Endothelial cell of umbilical vein (primary cell): ENCODE data around the gene GLDN. TPM values are rescaled to one million over a fixed set of nuclear protein-coding genes. Genes with fewer than 3 reads are reported as not detected.

ENCODE experiments used
- Bru-seq: library from RNA; stranded (reverse); fragments of 400-500 nt; gene quantifications from one replicate; lab custom pipeline; 2021; lab: Mats Ljungman, UMichigan
- BruChase-seq, 2 experiments: library from RNA; stranded (reverse); fragments of 400-500 nt; gene quantifications; one replicate each; lab custom pipeline; 2021; lab: Mats Ljungman, UMichigan
- BruUV-seq: library from RNA; stranded (reverse); fragments of 400-500 nt; replicated peaks from 2 replicates; lab custom pipeline; 2021; lab: Mats Ljungman, UMichigan
- CTCF ChIA-PET: fragments of 300-600, 350-600 bp; sonication (Branson Sonifier 250); formaldehyde crosslinking; loops from one replicate; lab custom pipeline; 2021; ENCODE audit warnings: antibody characterized with exemption, inconsistent platforms; lab: Charles Lee
- POLR2A ChIA-PET: fragments of 300-600, 350-600 bp; sonication (Branson Sonifier 250); formaldehyde crosslinking; loops from one replicate; lab custom pipeline; 2021; ENCODE audit warnings: antibody characterized with exemption, inconsistent platforms; lab: Charles Lee
- DNase-seq: peaks from one replicate; pipeline ENCODE4 v3.0.0-alpha.2; 2011; ENCODE audit warnings: low read depth, low spot score
- FAIRE-seq: peaks from 2 replicates; lab custom pipeline; 2011; peaks lifted over from hg19 to GRCh38; lab: Jason Lieb, UNC
- H2AFZ ChIP-seq: 2 replicates; pipeline ENCODE4 v1.6.0; 2012; ENCODE audit warnings: low read depth, low read length, control low read depth, inconsistent platforms
- H3K27ac ChIP-seq: 2 replicates; pipeline ENCODE4 v1.5.1; 2011; ENCODE audit warnings: low read depth, mild to moderate bottlenecking, control low read depth, low read length, moderate library complexity; ENCODE audit not compliant: insufficient read depth
- H3K27me3 ChIP-seq, 2 experiments: 2 replicates each; pipeline versions ENCODE4 v1.6.0 to v1.6.1; 2011; ENCODE audit warnings: low read length in 2 of 2, mixed read lengths in 1 of 2; ENCODE audit not compliant: control insufficient read depth in 2 of 2, insufficient read depth in 2 of 2
- H3K36me3 ChIP-seq, 2 experiments: 2 replicates in 1 of 2; 3 replicates in 1 of 2; pipeline ENCODE4 v1.5.1; 2011; ENCODE audit warnings: low read length in 2 of 2, mild to moderate bottlenecking in 1 of 2, moderate library complexity in 1 of 2; ENCODE audit not compliant: control insufficient read depth in 2 of 2, insufficient read depth in 2 of 2; ENCODE audit errors: extremely low read depth in 1 of 2
- H3K4me1 ChIP-seq: 3 replicates; pipeline ENCODE4 v1.5.1; 2011; ENCODE audit warnings: mild to moderate bottlenecking, low read length; ENCODE audit not compliant: control insufficient read depth, insufficient read depth; ENCODE audit errors: extremely low read depth
- H3K4me2 ChIP-seq: 2 replicates; pipeline ENCODE4 v1.6.1; 2011; ENCODE audit warnings: low read length, control low read depth, mixed read lengths; ENCODE audit not compliant: insufficient read depth
- H3K4me3 ChIP-seq, 3 experiments: fragments of 200-600 bp in 1 of 3; sonication (generic), shearing (Covaris generic) in 1 of 3; replicated peaks in 1 of 3; 2 replicates each; pipeline ENCODE4 v1.5.1; 2011 to 2016; ENCODE audit warnings: control low read depth in 3 of 3, low read length in 3 of 3, mild to moderate bottlenecking in 2 of 3, inconsistent platforms in 1 of 3, low read depth in 1 of 3, moderate library complexity in 1 of 3; ENCODE audit not compliant: insufficient read depth in 1 of 3
- H3K79me2 ChIP-seq: 2 replicates; pipeline ENCODE4 v1.6.0; 2012; ENCODE audit warnings: low read length, inconsistent platforms; ENCODE audit not compliant: control insufficient read depth, insufficient read depth
- H3K9ac ChIP-seq: replicated peaks from 2 replicates; pipeline ENCODE3; 2011; ENCODE audit warnings: low read length, control low read depth; ENCODE audit not compliant: insufficient read depth; ENCODE audit errors: extremely low read depth
- H3K9me1 ChIP-seq: replicated peaks from 3 replicates; pipeline ENCODE4 v1.6.0; 2011; ENCODE audit warnings: mild to moderate bottlenecking, low read length; ENCODE audit not compliant: control insufficient read depth, insufficient read depth; ENCODE audit errors: extremely low read depth
- H3K9me3 ChIP-seq: replicated peaks from 2 replicates; pipeline ENCODE4 v1.5.1; 2012; ENCODE audit warnings: low read length, inconsistent platforms; ENCODE audit not compliant: control insufficient read depth, insufficient read depth
- H4K20me1 ChIP-seq: replicated peaks from 2 replicates; pipeline ENCODE3; 2011; ENCODE audit warnings: mild to moderate bottlenecking, low read length; ENCODE audit not compliant: control insufficient read depth, insufficient read depth; ENCODE audit errors: extremely low read depth
- EZH2 ChIP-seq: IDR thresholded peaks from 2 replicates; pipeline ENCODE4 v1.6.1; 2012; ENCODE audit warnings: borderline replicate concordance, low read depth, mild to moderate bottlenecking, moderate library complexity, low read length, inconsistent platforms; ENCODE audit not compliant: severe bottlenecking
- GATA2 ChIP-seq: IDR thresholded peaks from 2 replicates; pipeline ENCODE4 v1.7.0; 2011; ENCODE audit warnings: low read depth, mild to moderate bottlenecking, moderate library complexity, mixed read lengths, low read length; ENCODE audit not compliant: insufficient read length, insufficient read depth
- MYC ChIP-seq: IDR thresholded peaks from one replicate; pipeline ENCODE4 v1.6.1; 2011; ENCODE audit warnings: mild to moderate bottlenecking, low read depth, low read length
- POLR2AphosphoS5 ChIP-seq: IDR thresholded peaks from 2 replicates; pipeline ENCODE4 v1.6.1; 2012; ENCODE audit warnings: low read depth, mild to moderate bottlenecking, control low read depth, low read length, moderate library complexity; ENCODE audit not compliant: insufficient read depth
- dilution Hi-C: fragments of 300-500 bp; cut with MboI; formaldehyde crosslinking; loops from one replicate; pipeline ENCODE4 v1.15.0; 2019; ENCODE audit warnings: low sequenced_read_pairs; ENCODE audit not compliant: extremely low pct_ligation_motif_present
- intact Hi-C: fragments of 100-400 bp; cut with micrococcal nuclease; formaldehyde crosslinking; loops from one replicate; pipeline ENCODE4 v1.10.0; 2022
- long read RNA-seq: library from polyadenylated mRNA; stranded (forward); transcript quantifications from one replicate; pipeline ENCODE4 v2.0.0, GENCODE V29; 2021
- polyA minus RNA-seq, 3 experiments: library from RNA; depleted of rRNA, polyadenylated mRNA; stranded (reverse); fragments of >200 nt; gene quantifications; 1 replicate in 1 of 3; 2 replicates in 2 of 3; pipeline ENCODE4 v1.2.3, GENCODE V29; 2011
- polyA plus RNA-seq, 4 experiments: library from polyadenylated mRNA; depleted of rRNA in 3 of 4; stranded (reverse) in 3 of 4; unstranded in 1 of 4; fragments of >200 nt; gene quantifications; 2 replicates each; pipeline versions ENCODE4 v1.2.1 to v1.2.3, GENCODE V29; 2011 to 2012; ENCODE audit warnings: missing spikeins in 1 of 4
- total RNA-seq: library from RNA; stranded (reverse); gene quantifications from 2 replicates; pipeline ENCODE4 v1.2.3, GENCODE V29; 2021

GLDN gene
- not detected in 2 replicates for total RNA-seq
- polyA plus RNA-seq = not detected in 2 replicates
- not detected in 2 replicates for polyA plus RNA-seq (2011; cell fraction: cytosol; rRNA removed)
- not detected in 2 replicates for polyA plus RNA-seq (2011; cell fraction: nucleus; rRNA removed)
- not detected in 2 replicates for polyA plus RNA-seq (2012)
- polyA minus RNA-seq = not detected in 2 replicates
- polyA minus RNA-seq (2011; cell fraction: cytosol; rRNA and poly(A)+ RNA removed) = not detected
- polyA minus RNA-seq (2011; cell fraction: nucleus; rRNA and poly(A)+ RNA removed) = not detected in 2 replicates
- not detected for Bru-seq, nascent RNA
- percentile 3 among the genes with signal in this experiment for BruChase-seq, experiment 1, labeled RNA remaining after a 6-hour chase
- not detected for BruChase-seq, experiment 2, labeled RNA remaining after a 2-hour chase
- long read RNA-seq = 0 reads

- FAIRE-seq (no peak), DNase-seq (no peak)
- no peak for TF ChIP-seq POLR2AphosphoS5
- TF ChIP-seq EZH2 = peak; percentile 90
- no peak for TF ChIP-seq GATA2
- TF ChIP-seq MYC = no peak
- H2AFZ ChIP-seq = no peak within 1 kb of the TSS
- no peak within 1 kb of the TSS for H3K27ac ChIP-seq
- peaks cover 86 to 100% of the 10 kb centered on the region in 2 experiments for H3K27me3 ChIP-seq
- dilution Hi-C loops = no loop called here
- no peak within 1 kb of the TSS for H3K4me3 ChIP-seq
- no peaks in the 10 kb centered on the region for H4K20me1 ChIP-seq
- no peak within 1 kb of the TSS for H3K4me2 ChIP-seq
- no TSS peak for BruUV-seq
- no peaks in the 10 kb centered on the region for H3K9me3 ChIP-seq
- POLR2A ChIA-PET = no interaction called here
- intact Hi-C loops = no loop called here
- H3K79me2 ChIP-seq = no peaks in the 10 kb centered on the region
- H3K9ac ChIP-seq = no peak within 1 kb of the TSS
- H3K9me1 ChIP-seq = no peaks in the 10 kb centered on the region
- CTCF ChIA-PET = interaction anchor here (1.1 to 1.6 kb wide), 3 partner anchors 15 to 178 kb away, joined by 3 to 4 read pairs (median 4); no protein-coding TSS in a partner anchor
- H3K36me3 ChIP-seq = no peaks in the 10 kb centered on the region
- H3K4me1 ChIP-seq = no peaks in the 10 kb centered on the region
Measured at GRCh38 chr15:51341366-51342226, at the start of gene GLDN. GLDN (plus strand) TSS chr15:51341655; CDS start chr15:51341685, 30 bp downstream.
